ENCODE results near the gene MPL.
"Not testable (repeated sequence)": the region's sequence is repeated elsewhere in the genome, so short reads cannot be mapped to it uniquely, and the experiment has no call there.

The MPL gene

DNA sequence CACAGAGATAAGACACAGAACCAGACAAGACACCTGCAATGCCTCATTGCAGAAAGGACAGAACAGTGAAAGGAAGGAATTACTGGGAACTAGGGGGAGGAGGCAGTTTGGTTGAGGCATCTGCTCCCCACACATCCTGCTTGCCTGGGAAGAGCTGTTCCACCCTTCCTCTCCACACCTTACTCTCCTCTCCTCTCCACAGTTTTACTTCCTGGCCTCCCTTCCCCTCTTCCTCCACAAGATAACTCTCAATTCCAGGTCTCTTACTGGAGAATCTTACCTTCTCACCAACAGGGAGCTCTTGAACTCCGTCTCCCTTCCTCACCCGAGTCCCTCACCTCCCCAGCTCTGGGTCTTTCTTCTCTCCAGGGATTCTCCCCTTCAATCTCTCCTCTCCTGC, 28.1 kb downstream of the MPL start:
- Mint-ChIP-seq H3K27me3 (no peaks in the 10 kb centered on the region), H3K4me3 (peak overlapping the region; percentile 93), H3K36me3 (ENCODE audit: low read depth) (peaks cover 78% of the 10 kb centered on the region), H3K27ac (peak overlapping the region; percentile 94), H3K9me3 (no peaks in the 10 kb centered on the region), H3K4me1 (ENCODE audit: low read depth) (peaks cover 53% of the 10 kb centered on the region)
- DNase-seq, result no peak

DNA sequence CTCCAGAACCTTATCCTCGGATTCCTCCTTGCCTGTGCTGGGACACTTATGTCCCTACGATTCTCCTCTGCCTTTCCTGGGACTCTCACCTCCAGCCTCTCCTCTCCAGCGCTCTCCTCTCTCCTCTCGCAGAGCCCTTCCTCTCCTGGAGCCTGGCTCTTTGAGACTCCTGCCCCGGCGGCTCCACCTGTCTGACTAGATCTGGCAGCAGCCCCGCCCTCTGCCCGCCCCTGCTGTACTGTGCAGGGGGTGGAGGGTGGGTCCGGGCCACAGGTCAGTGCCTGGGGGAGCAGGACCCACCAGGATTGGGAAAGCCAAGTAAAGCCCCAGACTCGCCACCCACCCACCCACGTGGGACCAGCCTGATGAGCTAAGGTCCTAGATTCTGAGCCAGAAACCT, 28.6 kb downstream of the MPL start:
- no peaks in the 10 kb centered on the region for H3K27me3 Mint-ChIP-seq
- peak overlapping the region; percentile 94 for H3K27ac Mint-ChIP-seq
- no peak for DNase-seq
- no peaks in the 10 kb centered on the region for H3K9me3 Mint-ChIP-seq
- H3K4me1 Mint-ChIP-seq (ENCODE audit: low read depth), result peaks cover 51% of the 10 kb centered on the region
- peak overlapping the region; percentile 93 for H3K4me3 Mint-ChIP-seq
- H3K36me3 Mint-ChIP-seq (ENCODE audit: low read depth), result peaks cover 77% of the 10 kb centered on the region

DNA sequence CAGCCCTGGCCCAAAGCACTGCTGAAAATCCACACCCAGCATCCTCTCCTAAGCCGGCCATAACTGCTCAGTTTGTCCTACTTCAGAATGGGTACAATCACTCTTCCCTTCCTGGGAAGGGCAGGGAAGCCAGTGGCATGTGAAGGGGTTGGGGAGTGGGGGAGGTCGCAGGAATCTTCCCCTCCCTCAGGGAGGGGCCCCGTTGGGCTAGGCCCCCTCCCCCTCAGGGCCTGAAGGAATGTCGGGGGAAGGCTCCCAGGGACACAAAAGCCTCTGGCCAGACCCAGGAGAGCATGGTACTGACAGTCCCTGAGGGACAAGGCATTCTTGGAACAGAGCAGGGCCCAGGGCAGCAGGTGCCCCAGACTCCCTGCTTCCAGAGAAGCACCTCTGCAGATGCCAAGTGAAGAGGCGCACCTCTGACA, 29.0 kb downstream of the MPL start:
- DNase-seq, result no peak
- Mint-ChIP-seq H3K27ac (peak overlapping the region; percentile 94), H3K9me3 (no peaks in the 10 kb centered on the region), H3K36me3 (ENCODE audit: low read depth) (peaks cover 77% of the 10 kb centered on the region), H3K4me3 (peak overlapping the region; percentile 93), H3K27me3 (no peaks in the 10 kb centered on the region), H3K4me1 (ENCODE audit: low read depth) (peaks cover 47% of the 10 kb centered on the region)

DNA sequence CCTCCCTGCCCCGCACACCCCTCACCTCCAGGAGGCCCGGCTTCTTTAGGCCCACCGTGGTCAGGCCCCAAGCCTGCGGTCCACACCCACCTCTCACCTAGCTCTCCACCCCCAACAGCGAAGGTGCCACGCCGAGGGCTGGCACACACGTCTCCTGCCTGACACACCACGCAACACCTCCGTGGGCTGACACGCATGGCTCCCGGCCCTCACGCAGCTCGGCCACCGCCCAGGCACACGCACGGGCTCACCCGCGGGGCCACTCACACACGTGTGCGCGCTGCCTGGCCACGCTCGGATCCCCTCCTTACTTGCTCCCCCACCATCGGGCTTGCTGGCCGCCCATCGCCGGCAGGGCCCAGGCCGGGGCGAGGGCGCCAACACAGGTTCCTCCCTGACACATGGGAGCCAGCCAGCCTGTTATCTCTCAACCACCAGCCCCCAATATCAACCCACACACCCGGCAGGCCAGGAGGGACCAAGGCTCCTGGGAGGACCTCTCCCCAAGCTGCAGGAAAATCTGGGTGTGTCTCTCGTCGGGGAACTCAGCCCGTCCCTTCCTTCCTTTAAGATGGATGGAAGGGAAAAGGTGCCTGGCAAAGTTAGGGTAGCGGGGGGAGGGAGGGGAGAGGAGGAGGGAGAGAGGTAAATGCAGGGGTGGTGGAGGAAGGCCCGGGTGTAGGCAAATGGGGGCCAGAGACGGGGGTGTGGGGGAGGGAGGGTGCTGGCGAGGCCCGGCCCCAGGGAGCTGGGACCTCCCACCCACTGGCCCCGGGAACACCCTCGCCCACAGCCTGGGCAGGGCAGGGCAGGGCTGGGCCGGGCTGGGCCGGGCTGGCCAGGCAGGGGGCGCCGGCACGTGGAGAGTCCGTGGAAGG, 29.6 kb downstream of the MPL start:
- Mint-ChIP-seq H3K27ac (peak overlapping the region; percentile 94), H3K9me3 (no peaks in the 10 kb centered on the region), H3K36me3 (ENCODE audit: low read depth) (peaks cover 71% of the 10 kb centered on the region), H3K4me3 (peak overlapping the region; percentile 93), H3K4me1 (ENCODE audit: low read depth) (peaks cover 41% of the 10 kb centered on the region), H3K27me3 (no peaks in the 10 kb centered on the region)
- peak; percentile 75 for DNase-seq

DNA sequence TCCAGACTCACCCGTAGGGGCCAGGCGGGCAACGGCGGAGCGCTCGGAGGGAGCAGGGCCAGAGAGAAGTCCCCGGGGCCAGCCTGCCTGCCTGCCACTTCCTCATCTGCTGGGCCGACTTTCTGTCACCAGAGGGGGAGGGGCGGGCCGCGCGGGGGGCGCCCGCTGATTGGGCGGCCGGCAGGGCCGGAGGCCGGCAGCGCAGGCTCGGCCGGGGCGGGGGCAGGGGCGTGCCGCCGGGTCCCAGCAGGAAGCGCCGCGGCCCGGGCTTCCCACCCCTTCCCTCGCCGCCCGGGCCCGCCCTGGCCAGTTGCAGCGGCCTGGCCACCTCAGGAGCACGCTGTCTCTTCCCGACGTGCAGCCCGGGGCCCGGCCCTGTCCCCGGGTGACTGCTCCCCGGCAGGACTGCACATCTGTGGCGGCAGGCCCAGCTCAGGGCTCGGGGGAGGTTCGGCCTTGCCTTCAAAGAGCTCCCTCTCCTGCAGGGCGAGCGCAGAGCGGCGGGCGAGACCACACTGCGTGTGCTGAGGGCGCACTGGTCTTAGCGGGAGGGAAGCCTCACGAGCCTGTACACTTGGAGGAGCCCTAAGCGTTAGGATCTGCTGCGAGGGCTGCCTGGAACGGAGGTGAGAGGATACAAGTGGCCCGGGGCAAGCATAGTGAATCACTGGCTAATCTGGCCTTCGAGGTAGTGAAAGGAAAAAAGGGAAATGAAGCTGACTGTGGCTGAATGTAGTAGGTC, 30.5 kb downstream of the MPL start, which contains the start of gene ELOVL1:
ELOVL1 (minus strand) TSS at position 108 of the 742 bp plus-strand sequence. CDS start 2,402 bp downstream, outside the sequence.
- H3K4me1 Mint-ChIP-seq (ENCODE audit: low read depth), result peaks cover 39% of the 10 kb centered on the region

DNA sequence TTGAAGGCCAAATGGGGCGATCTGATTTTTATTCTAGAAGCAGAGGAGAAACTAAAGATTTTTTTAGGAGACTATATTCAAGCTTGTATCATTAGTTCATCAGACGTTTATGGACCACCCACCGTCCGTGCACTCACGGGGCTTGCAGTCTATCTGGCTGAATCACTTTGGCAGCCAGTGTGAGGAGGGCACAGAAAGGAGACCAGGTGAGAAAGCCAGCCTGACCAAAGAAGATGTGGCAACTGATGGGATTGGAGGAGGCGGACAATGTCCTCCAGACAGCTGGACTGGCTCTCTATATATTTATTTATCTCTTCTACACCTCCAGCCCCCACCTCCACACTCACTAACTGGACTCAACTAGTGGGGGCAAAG, 31.0 kb downstream of the MPL start:
- no peaks in the 10 kb centered on the region for H3K9me3 Mint-ChIP-seq
- H3K36me3 Mint-ChIP-seq (ENCODE audit: low read depth), result peaks cover 57% of the 10 kb centered on the region
- H3K27ac Mint-ChIP-seq, result peak overlapping the region; percentile 94
- H3K4me1 Mint-ChIP-seq (ENCODE audit: low read depth), result peaks cover 36% of the 10 kb centered on the region
- no peak for DNase-seq
- H3K27me3 Mint-ChIP-seq, result no peaks in the 10 kb centered on the region
- H3K4me3 Mint-ChIP-seq, result peak overlapping the region; percentile 92

More for the DNA sequence above, 30.5 kb downstream of the MPL start, which contains the start of gene ELOVL1:
- peak within 1 kb of the TSS; percentile 93 for H3K4me3 Mint-ChIP-seq
- DNase-seq, result peak; percentile 94
- peak within 1 kb of the TSS; percentile 94 for H3K27ac Mint-ChIP-seq
- H3K27me3 Mint-ChIP-seq, result no peaks in the 10 kb centered on the region
- H3K9me3 Mint-ChIP-seq, result no peaks in the 10 kb centered on the region
- peaks cover 63% of the 10 kb centered on the region for H3K36me3 Mint-ChIP-seq (ENCODE audit: low read depth)

DNA sequence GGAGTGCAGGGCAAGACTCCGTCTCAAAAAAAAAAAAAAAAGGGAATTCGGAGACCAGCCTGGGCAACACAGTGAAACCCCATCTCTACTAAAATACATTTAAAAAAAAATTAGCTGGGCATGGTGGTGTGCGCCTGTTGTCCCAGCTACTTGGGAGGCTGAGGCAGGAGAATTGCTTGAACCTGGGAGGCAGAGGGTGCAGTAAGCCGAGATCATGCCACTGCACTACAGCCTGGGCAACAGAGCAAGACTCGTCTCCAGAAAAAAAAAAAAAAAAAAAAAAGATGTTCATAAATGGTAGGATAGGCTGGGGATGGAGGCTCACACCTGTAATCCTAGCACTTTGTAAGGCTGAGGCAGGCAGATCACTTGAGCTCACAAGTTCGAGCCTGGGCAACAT, 32.2 kb downstream of the MPL start:
- H3K27ac Mint-ChIP-seq, H3K27me3 Mint-ChIP-seq, H3K9me3 Mint-ChIP-seq, DNase-seq: not testable (repeated sequence)
- H3K4me1 Mint-ChIP-seq (ENCODE audit: low read depth), result peaks cover 33% of the 10 kb centered on the region
- H3K36me3 Mint-ChIP-seq (ENCODE audit: low read depth), result peaks cover 46% of the 10 kb centered on the region
- peak overlapping the region; percentile 92 for H3K4me3 Mint-ChIP-seq

DNA sequence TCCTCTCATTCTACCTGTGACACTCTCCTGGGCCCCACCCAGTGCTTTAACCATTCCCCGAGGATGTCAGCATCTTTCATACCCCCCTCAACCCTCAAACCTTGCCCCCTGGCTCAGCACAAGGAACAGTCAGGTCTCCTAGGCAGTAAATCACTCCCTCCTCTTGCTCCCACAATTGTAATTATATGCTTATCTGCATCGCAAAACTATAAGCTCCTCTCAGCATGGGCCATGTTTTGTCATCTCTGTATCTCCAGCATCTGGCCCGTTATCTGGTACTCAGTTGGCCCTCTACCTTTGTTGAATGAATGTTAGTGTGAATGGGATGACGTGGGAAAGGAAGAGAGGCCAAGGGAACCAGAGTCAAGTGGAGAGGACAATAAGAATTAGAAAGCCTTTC, 32.9 kb downstream of the MPL start:
- no peak for DNase-seq
- Mint-ChIP-seq H3K27ac (no peak overlapping the region), H3K4me1 (ENCODE audit: low read depth) (peaks cover 29% of the 10 kb centered on the region), H3K4me3 (no peak overlapping the region), H3K36me3 (ENCODE audit: low read depth) (peaks cover 39% of the 10 kb centered on the region), H3K27me3 (no peaks in the 10 kb centered on the region), H3K9me3 (no peaks in the 10 kb centered on the region)

DNA sequence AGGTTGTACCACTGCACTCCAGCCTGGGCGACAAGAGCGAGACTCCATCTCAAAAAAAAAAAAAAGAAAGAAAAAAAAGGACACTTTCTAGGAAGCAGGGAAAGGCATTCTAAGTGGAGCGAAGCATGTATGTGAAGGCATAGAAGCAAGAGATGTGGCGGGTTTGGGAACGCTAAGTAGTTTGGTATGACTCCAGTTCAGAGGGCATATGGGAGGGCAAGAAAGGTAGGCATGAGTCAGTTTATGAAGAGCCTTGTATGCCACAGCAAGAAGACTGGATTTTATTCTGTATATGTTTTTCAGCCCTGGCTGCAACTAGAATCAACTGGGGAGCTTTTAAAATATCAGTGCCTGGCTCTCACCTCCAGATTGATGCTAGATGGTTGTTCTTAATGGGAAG, 34.6 kb downstream of the MPL start:
- peaks cover 20% of the 10 kb centered on the region for H3K4me1 Mint-ChIP-seq (ENCODE audit: low read depth)
- H3K27me3 Mint-ChIP-seq, result no peaks in the 10 kb centered on the region
- H3K27ac Mint-ChIP-seq, result no peak overlapping the region
- no peaks in the 10 kb centered on the region for H3K9me3 Mint-ChIP-seq
- H3K4me3 Mint-ChIP-seq, result no peak overlapping the region
- H3K36me3 Mint-ChIP-seq (ENCODE audit: low read depth), result peaks cover 30% of the 10 kb centered on the region
- DNase-seq, result no peak

DNA sequence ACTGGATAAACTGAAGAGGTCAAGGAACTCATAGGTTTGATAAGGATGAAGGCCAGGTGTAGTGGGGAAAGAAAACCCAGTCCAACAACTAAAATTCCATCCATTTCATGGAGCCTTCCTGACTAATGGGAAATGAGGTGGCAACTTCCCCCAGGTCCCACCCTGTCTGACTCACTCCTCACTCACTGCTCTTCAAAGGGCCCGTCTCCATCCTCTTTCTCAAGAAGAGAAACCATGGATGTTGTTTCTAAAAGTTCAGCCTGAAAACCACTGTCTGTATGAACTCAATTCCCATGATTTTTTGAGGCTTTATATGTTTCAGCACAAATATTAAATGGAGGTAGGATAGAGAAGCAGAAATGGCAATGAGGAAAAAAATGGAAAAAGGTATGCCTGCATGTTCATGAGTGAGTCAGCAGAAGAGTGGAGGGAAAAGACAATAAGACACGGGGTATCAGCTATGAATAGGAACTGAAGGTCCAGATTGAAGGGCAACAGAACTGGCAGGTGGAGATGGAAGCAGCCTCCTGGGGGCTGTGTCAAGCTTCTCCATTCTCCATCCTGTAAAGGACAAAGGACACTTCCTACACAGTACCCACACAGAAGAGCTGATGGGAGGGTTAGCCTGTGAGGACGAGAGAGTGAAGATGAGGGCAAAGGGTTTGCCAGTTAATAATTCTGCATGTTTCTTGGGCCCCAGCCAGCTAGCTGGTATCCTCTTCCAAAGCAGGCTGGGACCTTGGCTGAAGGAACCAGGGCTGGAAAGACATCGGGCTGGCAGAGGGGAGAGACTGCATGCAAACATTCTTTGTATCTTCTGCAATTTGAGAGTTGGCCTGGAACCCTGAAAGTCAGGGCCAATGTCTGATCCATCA, 35.7 kb downstream of the MPL start:
- H3K4me3 Mint-ChIP-seq, result no peak overlapping the region
- peaks cover 18% of the 10 kb centered on the region for H3K4me1 Mint-ChIP-seq (ENCODE audit: low read depth)
- DNase-seq, result no peak
- no peak overlapping the region for H3K27ac Mint-ChIP-seq
- no peaks in the 10 kb centered on the region for H3K27me3 Mint-ChIP-seq
- peaks cover 30% of the 10 kb centered on the region for H3K36me3 Mint-ChIP-seq (ENCODE audit: low read depth)
- H3K9me3 Mint-ChIP-seq, result no peaks in the 10 kb centered on the region

DNA sequence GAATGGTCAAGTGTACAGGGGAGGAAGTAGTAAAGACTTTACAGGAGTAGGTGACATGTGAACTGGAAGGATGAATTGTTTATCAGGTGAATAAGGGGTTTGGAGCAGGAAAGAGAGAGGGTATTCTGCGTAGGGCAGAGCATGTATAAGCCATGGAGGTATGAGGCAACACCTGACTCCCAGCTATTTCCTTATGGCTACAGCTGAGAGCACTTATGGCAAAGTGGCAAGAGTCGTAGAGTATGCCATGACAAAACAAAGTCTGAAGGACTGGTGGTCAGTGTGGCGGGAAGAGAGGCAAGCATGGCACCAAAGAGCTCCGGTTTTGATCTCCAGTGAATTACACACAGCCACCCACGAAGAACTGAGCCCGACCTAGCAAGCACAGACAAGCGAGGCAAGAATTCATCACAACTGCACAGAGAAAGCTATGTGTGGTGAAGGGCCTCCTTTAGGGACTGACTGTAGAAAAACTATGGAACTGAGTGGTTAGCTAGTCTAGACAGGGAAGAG, 39.2 kb downstream of the MPL start:
- no peak overlapping the region for H3K4me3 Mint-ChIP-seq
- H3K27ac Mint-ChIP-seq, result no peak overlapping the region
- DNase-seq, result no peak
- H3K4me1 Mint-ChIP-seq (ENCODE audit: low read depth), result peaks cover 11% of the 10 kb centered on the region
- H3K9me3 Mint-ChIP-seq, result no peaks in the 10 kb centered on the region
- H3K36me3 Mint-ChIP-seq (ENCODE audit: low read depth), result peaks cover 37% of the 10 kb centered on the region
- H3K27me3 Mint-ChIP-seq, result no peaks in the 10 kb centered on the region

DNA sequence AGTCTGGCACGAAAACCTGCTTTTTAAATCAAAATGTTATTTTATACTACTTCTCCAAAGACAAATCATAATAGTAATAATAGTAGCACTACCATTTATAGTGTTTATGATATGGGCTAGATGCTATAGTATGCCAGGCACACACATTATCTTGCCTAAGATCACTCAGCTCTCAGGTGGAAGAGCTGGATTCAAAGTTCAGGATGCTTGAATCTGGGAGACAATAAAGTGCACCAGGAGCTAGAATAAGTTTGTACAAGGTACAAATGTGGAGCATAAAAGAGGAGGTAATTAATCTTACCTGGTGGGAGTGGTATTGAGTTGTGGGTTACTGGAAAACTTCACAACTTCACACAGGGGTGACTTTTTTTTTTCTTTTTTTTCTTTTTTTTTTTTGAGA, 40.2 kb downstream of the MPL start:
- Mint-ChIP-seq H3K27ac (no peak overlapping the region), H3K27me3 (no peaks in the 10 kb centered on the region), H3K4me3 (no peak overlapping the region), H3K9me3 (no peaks in the 10 kb centered on the region), H3K4me1 (ENCODE audit: low read depth) (peaks cover 14% of the 10 kb centered on the region), H3K36me3 (ENCODE audit: low read depth) (peaks cover 46% of the 10 kb centered on the region)
- no peak for DNase-seq

DNA sequence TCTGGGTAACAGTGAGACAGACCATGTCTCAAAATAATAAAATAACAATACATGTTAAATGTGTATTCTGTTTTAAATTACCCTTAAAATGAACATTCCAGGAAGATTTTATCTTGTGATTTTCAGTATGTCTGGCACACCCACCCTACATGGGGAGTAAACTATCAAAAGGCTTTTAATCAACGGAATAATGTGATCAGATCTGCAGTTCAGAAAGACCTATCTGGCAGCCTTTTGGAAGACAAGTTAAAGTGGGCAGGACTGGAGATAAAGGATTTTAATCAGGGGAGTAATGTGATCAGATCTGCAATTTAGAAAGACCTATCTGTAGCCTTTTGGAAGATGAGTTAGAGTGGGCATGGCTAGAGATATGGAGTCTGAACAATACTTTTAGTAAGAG, 41.9 kb downstream of the MPL start:
- no peaks in the 10 kb centered on the region for H3K9me3 Mint-ChIP-seq
- DNase-seq, result no peak
- H3K27ac Mint-ChIP-seq, result no peak overlapping the region
- no peak overlapping the region for H3K4me3 Mint-ChIP-seq
- peaks cover 14% of the 10 kb centered on the region for H3K4me1 Mint-ChIP-seq (ENCODE audit: low read depth)
- peaks cover 62% of the 10 kb centered on the region for H3K36me3 Mint-ChIP-seq (ENCODE audit: low read depth)
- no peaks in the 10 kb centered on the region for H3K27me3 Mint-ChIP-seq

DNA sequence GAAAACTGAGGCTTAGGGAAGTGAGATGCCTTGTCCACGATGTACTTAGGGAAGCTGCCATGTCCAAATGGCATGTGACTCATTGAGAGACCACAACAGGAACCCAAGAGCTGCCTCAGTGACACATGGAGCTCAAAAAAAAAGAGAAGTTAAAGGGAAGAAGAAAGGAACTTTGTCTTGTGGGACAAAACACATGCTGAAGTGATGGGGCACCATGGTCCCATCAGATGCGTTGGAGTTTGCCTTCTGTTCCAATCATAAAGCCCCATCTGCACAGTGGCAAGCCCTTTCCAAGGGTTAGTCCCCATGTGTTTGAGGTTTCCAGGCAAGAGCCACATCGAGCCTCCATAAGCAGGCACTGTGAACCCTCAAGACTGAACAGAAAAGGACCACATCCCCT, 44.0 kb downstream of the MPL start:
- H3K36me3 Mint-ChIP-seq (ENCODE audit: low read depth), result peaks cover 81% of the 10 kb centered on the region

More for the DNA sequence above, 44.0 kb downstream of the MPL start:
- no peak for DNase-seq
- H3K27me3 Mint-ChIP-seq, result no peaks in the 10 kb centered on the region
- H3K4me3 Mint-ChIP-seq, result no peak overlapping the region
- H3K4me1 Mint-ChIP-seq (ENCODE audit: low read depth), result peaks cover 11% of the 10 kb centered on the region
- H3K9me3 Mint-ChIP-seq, result no peaks in the 10 kb centered on the region
- peak overlapping the region; percentile 39 for H3K27ac Mint-ChIP-seq
